PC-3 (cell line): ENCODE results near the gene ZMIZ1. TPM values are rescaled to one million over a fixed set of nuclear protein-coding genes. Genes with fewer than 3 reads are reported as not detected.

Experiments used
- ATAC-seq: fragments of 200-7000 bp; cut with Tn5 transposase; 2 replicates; pipeline ENCODE4 v1.9.1; 2020; ENCODE audit warnings: mild to moderate bottlenecking, moderate library complexity
- BruUV-seq: library from RNA; stranded (reverse); fragments of 400-500 nt; replicated peaks from 2 replicates; lab custom pipeline; 2021; lab: Mats Ljungman, UMichigan
- CTCF ChIA-PET: fragments of 300-600 bp; sonication (Branson Sonifier 250); formaldehyde crosslinking; loops from one replicate; lab custom pipeline; 2022; ENCODE audit warnings: antibody characterized with exemption; lab: Charles Lee
- POLR2A ChIA-PET: fragments of 300-600 bp; sonication (Branson Sonifier 250); formaldehyde crosslinking; loops from one replicate; lab custom pipeline; 2022; ENCODE audit warnings: antibody characterized with exemption; ENCODE audit not compliant: unreplicated experiment; lab: Charles Lee
- DNase-seq: peaks from one replicate; pipeline ENCODE4 v3.0.0-alpha.2; 2015
- H2AFZ ChIP-seq: fragments of 300-600 bp; sonication (generic); 2 replicates; pipeline ENCODE4 v1.6.0; 2016; ENCODE audit warnings: antibody characterized with exemption, low read length
- H3F3A ChIP-seq: fragments of 300-600 bp; sonication (generic); one replicate; pipeline ENCODE4 v1.6.0; 2017; ENCODE audit warnings: antibody characterized with exemption, low read length, control low read depth, mild to moderate bottlenecking; ENCODE audit not compliant: unreplicated experiment
- H3K27ac ChIP-seq: fragments of 300-600 bp; sonication (generic); 2 replicates; pipeline ENCODE4 v1.5.1; 2016; ENCODE audit warnings: mild to moderate bottlenecking, low read length
- H3K27me3 ChIP-seq: fragments of 300-600 bp; sonication (generic); 2 replicates; pipeline ENCODE4 v1.6.1; 2016; ENCODE audit warnings: low read length, mixed read lengths
- H3K36me3 ChIP-seq: fragments of 300-600 bp; sonication (generic); 2 replicates; pipeline ENCODE4 v1.6.1; 2016; ENCODE audit warnings: low read depth, mixed run types, low read length, mixed read lengths
- H3K4me1 ChIP-seq: fragments of 300-600 bp; sonication (generic); 2 replicates; pipeline ENCODE4 v1.5.1; 2016; ENCODE audit warnings: low read length; ENCODE audit not compliant: insufficient read depth
- H3K4me2 ChIP-seq: fragments of 300-600 bp; sonication (generic); 2 replicates; pipeline ENCODE4 v1.6.0; 2016; ENCODE audit warnings: low read length
- H3K4me3 ChIP-seq: fragments of 300-600 bp; sonication (generic); 2 replicates; pipeline ENCODE4 v1.5.1; 2016; ENCODE audit warnings: mild to moderate bottlenecking, low read length, mixed read lengths
- H3K79me2 ChIP-seq: fragments of 300-600 bp; sonication (generic); 2 replicates; pipeline ENCODE4 v1.6.1; 2017; ENCODE audit warnings: low read length, mixed read lengths
- H3K9ac ChIP-seq: fragments of 300-600 bp; sonication (generic); 2 replicates; pipeline ENCODE4 v1.6.0; 2016; ENCODE audit warnings: mild to moderate bottlenecking, low read length
- H3K9me2 ChIP-seq: fragments of 300-600 bp; sonication (generic); replicated peaks from 2 replicates; pipeline ENCODE4 v1.6.1; 2016; ENCODE audit warnings: mixed run types, low read length, mixed read lengths
- H3K9me3 ChIP-seq: fragments of 300-600 bp; sonication (generic); 2 replicates; pipeline ENCODE4 v1.6.1; 2016; ENCODE audit warnings: low read length, mixed read lengths
- H4K20me1 ChIP-seq: fragments of 300-600 bp; sonication (generic); 2 replicates; pipeline ENCODE4 v1.6.1; 2016; ENCODE audit warnings: low read length, mixed read lengths
- EZH2 ChIP-seq: fragments of 300-600 bp; sonication (generic); IDR thresholded peaks from one replicate; pipeline ENCODE4 v1.6.1; 2017; ENCODE audit warnings: antibody characterized with exemption, mild to moderate bottlenecking, low read length; ENCODE audit not compliant: unreplicated experiment
- EZH2phosphoT487 ChIP-seq: fragments of 300-600 bp; sonication (generic); IDR thresholded peaks from 2 replicates; pipeline ENCODE4 v1.6.1; 2018; ENCODE audit warnings: mild to moderate bottlenecking, antibody characterized with exemption, low read length, borderline replicate concordance
- intact Hi-C: fragments of 100-400 bp; cut with micrococcal nuclease; formaldehyde crosslinking; loops from 2 replicates; pipeline ENCODE4 v1.9.0; 2023
- total RNA-seq: library from RNA; depleted of rRNA; stranded (reverse); fragments of >200 nt; gene quantifications from 2 replicates; pipeline ENCODE4 v1.2.3, GENCODE V29; 2014
- TF ChIP-seq, protein P1 (sequence below): fragments of 300-600 bp; sonication (generic); conservative IDR thresholded peaks from 2 replicates; pipeline ENCODE4 v1.5.1; 2017; ENCODE audit warnings: antibody characterized with exemption, low read depth, mild to moderate bottlenecking, low read length

The ZMIZ1 gene
- total RNA-seq, 1 experiment from 2014 or later: 55.4 TPM

DNA sequence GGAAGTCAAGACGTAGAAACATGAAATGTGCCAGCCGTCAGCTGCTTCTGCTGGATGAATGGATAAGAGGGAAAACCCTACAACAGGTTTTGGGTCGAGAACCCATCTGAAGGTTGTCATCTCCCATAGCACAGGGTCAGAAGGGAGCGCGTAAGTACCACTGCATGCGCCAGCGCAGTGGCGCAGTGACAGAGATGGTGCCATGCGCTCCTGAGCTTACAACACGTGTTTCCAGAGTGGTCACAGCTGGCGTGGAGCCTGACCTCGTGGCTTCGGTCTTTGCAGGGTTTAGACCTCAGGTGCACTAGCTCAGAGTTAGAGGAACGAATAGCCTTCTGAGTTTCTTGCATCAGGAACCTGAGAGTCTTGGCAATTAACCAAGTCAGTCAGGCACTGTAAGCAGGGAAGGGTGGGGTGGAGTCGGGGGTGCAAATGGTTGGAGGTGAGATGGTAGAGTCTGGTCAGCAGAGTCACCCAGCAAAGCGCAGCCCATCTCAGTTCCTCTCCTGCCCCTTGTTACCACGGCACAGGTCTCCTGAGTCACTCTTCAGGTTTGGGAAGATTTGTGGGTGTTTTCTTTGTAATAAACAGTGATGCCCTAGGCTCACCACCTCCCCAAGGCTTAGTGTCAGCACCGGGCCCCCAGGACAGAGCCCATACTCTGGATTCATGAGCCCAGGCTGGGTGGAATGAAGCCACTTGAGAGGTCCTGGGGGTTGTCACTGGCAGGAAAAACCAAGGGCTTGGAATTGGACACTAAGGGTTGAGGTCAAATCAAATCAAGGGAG is 194.4 kb downstream of the ZMIZ1 start:
- peak; percentile 53 for DNase-seq
- H2AFZ ChIP-seq: no peak overlapping the region
- no peaks in the 10 kb centered on the region for H3K27me3 ChIP-seq
- ChIA-PET POLR2A (interaction anchor here (0.6 to 0.8 kb wide), 2 partner anchors 55 to 103 kb away, joined by 3 to 5 read pairs; no protein-coding TSS in a partner anchor), CTCF (interaction anchor here (0.7 kb wide), 1 partner anchor 30 kb away, joined by 3 read pairs; no protein-coding TSS in a partner anchor)
- H3K9me2 ChIP-seq: no peaks in the 10 kb centered on the region
- no TSS peak for BruUV-seq
- H3K4me2 ChIP-seq: no peak overlapping the region
- peaks cover 7% of the 10 kb centered on the region for H3K79me2 ChIP-seq
- intact Hi-C loops: no loop called here
- H3K9me3 ChIP-seq: no peaks in the 10 kb centered on the region
- 0 out of 2 replicates have a peak, but pooled peaks cover 4% of the 10 kb centered on the region for H3K36me3 ChIP-seq
- H4K20me1 ChIP-seq: no peaks in the 10 kb centered on the region
- H3K4me3 ChIP-seq: no peak overlapping the region
- no peak overlapping the region for H3K9ac ChIP-seq
- H3K27ac ChIP-seq: peak overlapping the region; percentile 78
- TF ChIP-seq EZH2: no peak
- TF ChIP-seq, protein P1, sequence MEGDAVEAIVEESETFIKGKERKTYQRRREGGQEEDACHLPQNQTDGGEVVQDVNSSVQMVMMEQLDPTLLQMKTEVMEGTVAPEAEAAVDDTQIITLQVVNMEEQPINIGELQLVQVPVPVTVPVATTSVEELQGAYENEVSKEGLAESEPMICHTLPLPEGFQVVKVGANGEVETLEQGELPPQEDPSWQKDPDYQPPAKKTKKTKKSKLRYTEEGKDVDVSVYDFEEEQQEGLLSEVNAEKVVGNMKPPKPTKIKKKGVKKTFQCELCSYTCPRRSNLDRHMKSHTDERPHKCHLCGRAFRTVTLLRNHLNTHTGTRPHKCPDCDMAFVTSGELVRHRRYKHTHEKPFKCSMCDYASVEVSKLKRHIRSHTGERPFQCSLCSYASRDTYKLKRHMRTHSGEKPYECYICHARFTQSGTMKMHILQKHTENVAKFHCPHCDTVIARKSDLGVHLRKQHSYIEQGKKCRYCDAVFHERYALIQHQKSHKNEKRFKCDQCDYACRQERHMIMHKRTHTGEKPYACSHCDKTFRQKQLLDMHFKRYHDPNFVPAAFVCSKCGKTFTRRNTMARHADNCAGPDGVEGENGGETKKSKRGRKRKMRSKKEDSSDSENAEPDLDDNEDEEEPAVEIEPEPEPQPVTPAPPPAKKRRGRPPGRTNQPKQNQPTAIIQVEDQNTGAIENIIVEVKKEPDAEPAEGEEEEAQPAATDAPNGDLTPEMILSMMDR: no peak
- no peak for TF ChIP-seq EZH2phosphoT487
- H3F3A ChIP-seq: no peaks in the 10 kb centered on the region
- H3K4me1 ChIP-seq: peaks cover 47% of the 10 kb centered on the region
- no peak for ATAC-seq

DNA sequence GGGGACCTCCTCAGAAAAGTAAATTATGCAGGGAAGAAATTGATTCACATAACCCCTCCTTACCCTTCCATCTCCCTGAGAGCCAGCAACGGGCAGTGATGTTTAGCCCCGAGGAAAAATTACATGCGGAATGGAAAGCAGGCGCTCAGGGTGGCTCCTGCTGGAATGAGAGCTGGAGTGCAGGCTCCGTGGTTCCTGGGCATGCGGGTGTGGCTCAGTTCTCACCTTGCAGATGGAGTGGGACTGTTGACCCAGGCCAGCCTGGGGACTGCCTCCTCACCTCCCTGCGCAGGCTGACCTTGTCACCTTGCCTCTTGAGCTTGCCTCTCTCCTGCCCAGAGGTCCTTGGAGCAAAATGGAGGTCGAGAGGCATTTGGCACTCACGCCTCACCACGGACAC is 195.2 kb downstream of the ZMIZ1 start:
- 0 out of 2 replicates have a peak, but pooled peaks cover 4% of the 10 kb centered on the region for H3K36me3 ChIP-seq
- H3K4me1 ChIP-seq: peaks cover 55% of the 10 kb centered on the region
- H3F3A ChIP-seq: no peaks in the 10 kb centered on the region
- peaks cover 7% of the 10 kb centered on the region for H3K79me2 ChIP-seq
- no peaks in the 10 kb centered on the region for H3K9me2 ChIP-seq
- ChIA-PET CTCF (interaction anchor here (0.6 to 1.0 kb wide), 2 partner anchors 22 to 1217 kb away, joined by 3 to 9 read pairs; no protein-coding TSS in a partner anchor), POLR2A (interaction anchor here (0.5 kb wide), 1 partner anchor 714 kb away, joined by 5 read pairs; no protein-coding TSS in a partner anchor)
- no peak for TF ChIP-seq EZH2
- TF ChIP-seq EZH2phosphoT487: no peak
- TF ChIP-seq, protein P1: no peak
- peak; percentile 47 for DNase-seq
- H2AFZ ChIP-seq: no peak overlapping the region
- H3K27me3 ChIP-seq: no peaks in the 10 kb centered on the region
- H3K4me3 ChIP-seq: no peak overlapping the region
- BruUV-seq: no TSS peak
- ATAC-seq: no peak
- peak overlapping the region; percentile 68 for H3K4me2 ChIP-seq
- no peaks in the 10 kb centered on the region for H3K9me3 ChIP-seq
- H4K20me1 ChIP-seq: no peaks in the 10 kb centered on the region
- intact Hi-C loops: no loop called here
- peak overlapping the region; percentile 78 for H3K27ac ChIP-seq
- H3K9ac ChIP-seq: peak overlapping the region; percentile 63; the same call in 1 of the 2 replicates
